T-helper 9 cell (primary cell): ENCODE data around the gene RAX.

ENCODE experiments used
- DNase-seq: peaks from one replicate; pipeline ENCODE4 v3.0.0-alpha.2; 2020

RAX gene

GRCh38 chr18:59239642-59240041, 33.6 kb downstream of the RAX start:
- DNase-seq, result no peak

- DNase-seq, result no peak
Observed at GRCh38 chr18:59238385-59238784, 34.9 kb downstream of the RAX start.

- DNase-seq, result no peak
Observed at GRCh38 chr18:59233017-59233410, 40.2 kb downstream of the RAX start.

- no peak for DNase-seq
Observed at GRCh38 chr18:59232309-59233016, 40.8 kb downstream of the RAX start.

- no peak for DNase-seq
Observed at GRCh38 chr18:59231877-59232276, 41.4 kb downstream of the RAX start.

GRCh38 chr18:59231114-59231513, 42.1 kb downstream of the RAX start:
- DNase-seq, result no peak

- DNase-seq, result no peak
Observed at GRCh38 chr18:59229701-59230443, 43.4 kb downstream of the RAX start.

- no peak for DNase-seq
Observed at GRCh38 chr18:59229191-59229590, 44.1 kb downstream of the RAX start.

- no peak for DNase-seq
Observed at GRCh38 chr18:59228351-59228750, 44.9 kb downstream of the RAX start.

- no peak for DNase-seq
Observed at GRCh38 chr18:59222341-59222740, 50.9 kb downstream of the RAX start.

GRCh38 chr18:59220784-59221765, 52.2 kb downstream of the RAX start:
- no peak for DNase-seq

- DNase-seq, result no peak
Observed at GRCh38 chr18:59220164-59220783, 53.0 kb downstream of the RAX start.

GRCh38 chr18:59219672-59220163, 53.5 kb downstream of the RAX start, which contains the start of gene GRP:
Gene GRP, plus strand, starts transcription at chr18:59220158. Its CDS starts 108 bp downstream, at chr18:59220266.
- DNase-seq, result no peak

- DNase-seq, result no peak
Observed at GRCh38 chr18:59218018-59218417, 55.2 kb downstream of the RAX start.
